Transverse colon (tissue), 4 donors: ENCODE measurements around the gene COL20A1. TPM values are rescaled to one million over a fixed set of nuclear protein-coding genes. Genes with fewer than 3 reads are reported as not detected.

Source experiments
- DNase-seq: peaks from one replicate; pipeline ENCODE4 v3.0.0-alpha.2; 2019
- H3K27ac ChIP-seq, 4 donors: fragments of 200-600 bp; sonication (generic); 2 replicates each; pipeline ENCODE4 v1.5.1; 2016 to 2018; ENCODE audit warnings: inconsistent platforms in 4 of 4
- H3K27me3 ChIP-seq: fragments of 200-600 bp; sonication (generic); 2 replicates; pipeline ENCODE4 v1.5.1; 2017; ENCODE audit warnings: inconsistent platforms
- H3K36me3 ChIP-seq, 4 donors: fragments of 200-600 bp; sonication (generic); 2 replicates each; pipeline ENCODE4 v1.5.1; 2017 to 2019; ENCODE audit warnings: inconsistent platforms in 4 of 4
- H3K4me1 ChIP-seq, 4 donors: fragments of 200-600 bp; sonication (generic); 2 replicates each; pipeline ENCODE4 v1.5.1; 2017 to 2020; ENCODE audit warnings: inconsistent platforms in 4 of 4
- H3K4me3 ChIP-seq, 4 donors: fragments of 200-600 bp; sonication (generic); 1 replicate in 1 of 4; 2 replicates in 3 of 4; pipeline versions ENCODE4 v1.5.1 to v1.6.1; 2017 to 2019; ENCODE audit warnings: inconsistent platforms in 4 of 4
- H3K9me3 ChIP-seq, 2 donors: fragments of 200-600 bp; sonication (generic); 2 replicates each; pipeline ENCODE4 v1.5.1; 2017 to 2019; ENCODE audit warnings: inconsistent platforms in 2 of 2
- CTCF ChIP-seq, 5 experiments: fragments of 200-600 bp in 3 of 5; fragments of 450-650 bp in 2 of 5; sonication (generic) in 3 of 5; IDR thresholded peaks; 1 replicate in 2 of 5; 2 replicates in 3 of 5; pipeline ENCODE4 v1.5.1; 2016 to 2017; ENCODE audit warnings: antibody characterized with exemption in 5 of 5, inconsistent platforms in 3 of 5, mild to moderate bottlenecking in 2 of 5, moderate library complexity in 1 of 5
- EP300 ChIP-seq: sonication (generic); formaldehyde crosslinking; IDR thresholded peaks from one replicate; pipeline ENCODE4 v1.6.1; 2017; ENCODE audit warnings: antibody characterized with exemption, low read depth
- POLR2A ChIP-seq: fragments of 450-650 bp; IDR thresholded peaks from one replicate; pipeline ENCODE4 v1.6.1; 2016; ENCODE audit warnings: antibody characterized with exemption, mild to moderate bottlenecking, moderate library complexity
- POLR2AphosphoS5 ChIP-seq, 3 donors: sonication (generic); formaldehyde crosslinking; IDR thresholded peaks; one replicate each; pipeline ENCODE4 v1.6.1; 2016; ENCODE audit warnings: antibody characterized with exemption in 3 of 3
- WGBS, 2 donors: methylation state at CpG; one replicate each; pipeline ENCODE4 v1.1.5; 2018; ENCODE audit warnings: low coverage in 1 of 2; 5-methylcytosine and 5-hydroxymethylcytosine counted together
- in situ Hi-C, 4 donors: fragments of 200-750 bp; cut with MboI; loops; one replicate each; pipeline versions ENCODE4 v1.15.0 to v1.15.1; 2017; ENCODE audit warnings: low sequenced_read_pairs in 3 of 4, low pct_ligation_motif_present in 1 of 4, low pct_unique_long_range_greater_than_20kb in 1 of 4
- intact Hi-C: fragments of 100-400 bp; cut with DNase I; formaldehyde crosslinking; loops from one replicate; pipeline ENCODE4 v1.15.1; 2023; ENCODE audit warnings: low total_unique reads
- total RNA-seq, 4 donors: library from RNA; depleted of rRNA; stranded (reverse); fragments of >200 nt; gene quantifications; one replicate each; pipeline ENCODE4 v1.1.0, GENCODE V29; 2016

The COL20A1 gene
- total RNA-seq, 4 donors from 2014 or later, result 43.8 TPM; not detected in 3

- intact Hi-C loops, result no loop called here
- TF ChIP-seq CTCF (IDR thresholded peaks at IDR 0.05) (no peak), POLR2AphosphoS5 (IDR thresholded peaks at IDR 0.05) (no peak), EP300 (no peak), POLR2A (no peak)
Measured at GRCh38 chr20:63320616-63321147, 27.7 kb downstream of the COL20A1 start.

GRCh38 chr20:63321148-63321831 is 28.3 kb downstream of the COL20A1 start:
- H3K36me3 ChIP-seq, result no peaks in the 10 kb centered on the region
- no peaks in the 10 kb centered on the region for H3K4me1 ChIP-seq
- no peak overlapping the region for H3K4me3 ChIP-seq
- intact Hi-C loops (no loop called here), in situ Hi-C loops (no loop called here)
- H3K27me3 ChIP-seq, result peaks cover 14% of the 10 kb centered on the region
- TF ChIP-seq POLR2AphosphoS5 (IDR thresholded peaks at IDR 0.05) (no peak), POLR2A (no peak), EP300 (no peak), CTCF (IDR thresholded peaks at IDR 0.05) (no peak)
- DNase-seq, result no peak
- no peaks in the 10 kb centered on the region for H3K9me3 ChIP-seq
- no peak overlapping the region for H3K27ac ChIP-seq
- WGBS, 2 donors, result 60% methylated on average over 13 of the region's 20 CpGs; no CpG with 5 or more reads in 1 of the 2 donors

More at GRCh38 chr20:63320616-63321147, 27.7 kb downstream of the COL20A1 start:
- peaks cover 14% of the 10 kb centered on the region for H3K27me3 ChIP-seq
- H3K4me1 ChIP-seq, result no peaks in the 10 kb centered on the region
- H3K36me3 ChIP-seq, result no peaks in the 10 kb centered on the region
- no peak for DNase-seq
- in situ Hi-C loops, result no loop called here
- no peak overlapping the region for H3K4me3 ChIP-seq
- no peaks in the 10 kb centered on the region for H3K9me3 ChIP-seq
- 69% methylated on average over 6 of the region's 10 CpGs; no CpG with 5 or more reads in 1 of the 2 donors for WGBS, 2 donors
- H3K27ac ChIP-seq, result no peak overlapping the region

- intact Hi-C loops (no loop called here), in situ Hi-C loops (no loop called here)
- Histone ChIP-seq H3K9me3 (no peaks in the 10 kb centered on the region), H3K4me3 (no peak overlapping the region), H3K36me3 (no peaks in the 10 kb centered on the region), H3K27ac (no peak overlapping the region), H3K4me1 (no peaks in the 10 kb centered on the region), H3K27me3 (peaks cover 14% of the 10 kb centered on the region)
- no peak for DNase-seq
- 62% methylated on average over 33 of the region's 34 CpGs; no CpG with 5 or more reads in 1 of the 2 donors for WGBS, 2 donors
- TF ChIP-seq EP300, result no peak
- no peak for TF ChIP-seq POLR2AphosphoS5 (IDR thresholded peaks at IDR 0.05)
- TF ChIP-seq POLR2A, result no peak
- TF ChIP-seq CTCF (IDR thresholded peaks at IDR 0.05), result no peak
Measured at GRCh38 chr20:63322146-63322932, 29.4 kb downstream of the COL20A1 start.

- no peaks in the 10 kb centered on the region for H3K36me3 ChIP-seq
- no peak overlapping the region for H3K4me3 ChIP-seq
- in situ Hi-C loops (no loop called here), intact Hi-C loops (no loop called here)
- H3K9me3 ChIP-seq, result no peaks in the 10 kb centered on the region
- DNase-seq, result no peak
- no peak for TF ChIP-seq POLR2AphosphoS5 (IDR thresholded peaks at IDR 0.05)
- TF ChIP-seq POLR2A, result no peak
- TF ChIP-seq CTCF (IDR thresholded peaks at IDR 0.05), result no peak
- no peak for TF ChIP-seq EP300
- no peaks in the 10 kb centered on the region for H3K4me1 ChIP-seq
- no peak overlapping the region for H3K27ac ChIP-seq
- 40 to 52% methylated on average over 2 to 15 of the region's 15 CpGs for WGBS, 2 donors
- H3K27me3 ChIP-seq, result peaks cover 14% of the 10 kb centered on the region
Measured at GRCh38 chr20:63322933-63323273, 29.9 kb downstream of the COL20A1 start.
